ENCODE results near the gene HEXA.
"Not testable (repeated sequence)": the region's sequence is repeated elsewhere in the genome, so short reads cannot be mapped to it uniquely, and the experiment has no call there.

Gene HEXA

GRCh38 chr15:72375846-72376581 lies at the start of gene HEXA:
TSS of gene HEXA (minus strand) at chr15:72376014. CDS start at chr15:72375972, 42 bp downstream.
- TF ChIP-seq EZH2 (IDR thresholded peaks at IDR 0.05) (no peak), POLR2AphosphoS5 (IDR thresholded peaks at IDR 0.05; ENCODE audit: borderline replicate concordance, low read depth, low read length) (peak; percentile 90)
- no peak within 1 kb of the TSS; the same call in 1 of the 2 replicates for H3K27ac ChIP-seq
- no peaks in the 10 kb centered on the region for H3K9me3 ChIP-seq (ENCODE audit: low read depth, low read length)
- DNase-seq (ENCODE audit: low read depth, low spot score) = peak; percentile 73
- H3K4me3 ChIP-seq = peak within 1 kb of the TSS; percentile 96
- peak within 1 kb of the TSS; percentile 95 for H3K9ac ChIP-seq (ENCODE audit: insufficient read length)
- no peaks in the 10 kb centered on the region for H3K36me3 ChIP-seq (ENCODE audit: insufficient read depth, low read length)

DNA sequence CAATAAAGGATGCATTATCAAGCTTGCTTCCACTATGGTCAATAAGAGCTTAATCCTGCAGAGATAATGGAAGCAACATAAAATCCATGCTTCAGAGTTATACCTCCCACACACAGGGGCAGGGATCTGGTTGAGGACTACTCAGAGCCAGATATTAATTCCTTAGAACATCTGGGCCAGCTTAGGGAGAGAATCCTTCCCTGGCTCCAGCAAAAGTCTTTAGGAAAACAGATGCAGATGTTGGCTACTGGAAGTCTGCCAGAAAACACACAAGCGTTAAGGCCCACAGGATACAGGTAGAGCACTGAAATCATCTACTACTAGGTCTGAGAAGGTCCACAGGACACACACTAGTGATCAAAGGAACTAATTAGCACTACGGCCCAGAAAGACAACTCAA lies 47.4 kb upstream of the HEXA start:
- no peak overlapping the region for H3K9ac ChIP-seq (ENCODE audit: insufficient read length)
- no peaks in the 10 kb centered on the region for H3K36me3 ChIP-seq (ENCODE audit: insufficient read depth, low read length)
- H3K27ac ChIP-seq = no peak overlapping the region
- TF ChIP-seq POLR2AphosphoS5 (IDR thresholded peaks at IDR 0.05; ENCODE audit: borderline replicate concordance, low read depth, low read length) (no peak), EZH2 (IDR thresholded peaks at IDR 0.05) (no peak), FOXP2 (optimal IDR thresholded peaks at IDR 0.05; ENCODE audit: control extremely low read depth, extremely low read length, insufficient read depth) (no peak)
- H3K9me3 ChIP-seq (ENCODE audit: low read depth, low read length) = no peaks in the 10 kb centered on the region
- DNase-seq (ENCODE audit: low read depth, low spot score) = no peak
- no peak overlapping the region for H3K4me3 ChIP-seq

DNA sequence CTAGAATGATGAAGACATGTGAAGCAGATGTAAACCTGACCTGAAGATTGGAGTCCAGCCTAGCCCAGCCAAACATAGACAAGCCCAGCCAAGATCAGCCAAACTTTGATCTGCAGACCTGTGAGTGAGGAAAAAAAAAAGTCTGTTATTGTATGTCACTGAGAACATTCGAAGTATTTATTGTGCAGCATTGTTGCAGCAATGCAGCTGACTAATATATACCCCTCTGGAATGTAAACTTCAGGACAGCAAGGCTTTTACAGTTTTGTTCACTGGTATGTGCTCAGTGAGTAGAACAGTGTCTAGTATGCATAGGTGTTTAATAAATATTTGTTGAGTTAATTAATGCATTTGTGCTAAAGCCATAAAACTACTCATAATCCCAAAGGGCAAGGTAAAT lies 45.7 kb upstream of the HEXA start:
- no peaks in the 10 kb centered on the region for H3K36me3 ChIP-seq (ENCODE audit: insufficient read depth, low read length)
- H3K27ac ChIP-seq = no peak overlapping the region
- no peak for DNase-seq (ENCODE audit: low read depth, low spot score)
- H3K4me3 ChIP-seq = no peak overlapping the region
- H3K9ac ChIP-seq (ENCODE audit: insufficient read length) = no peak overlapping the region
- H3K9me3 ChIP-seq (ENCODE audit: low read depth, low read length) = no peaks in the 10 kb centered on the region
- TF ChIP-seq POLR2AphosphoS5 (IDR thresholded peaks at IDR 0.05; ENCODE audit: borderline replicate concordance, low read depth, low read length) = no peak
- TF ChIP-seq FOXP2 (optimal IDR thresholded peaks at IDR 0.05; ENCODE audit: control extremely low read depth, extremely low read length, insufficient read depth) = no peak
- TF ChIP-seq EZH2 (IDR thresholded peaks at IDR 0.05) = no peak

DNA sequence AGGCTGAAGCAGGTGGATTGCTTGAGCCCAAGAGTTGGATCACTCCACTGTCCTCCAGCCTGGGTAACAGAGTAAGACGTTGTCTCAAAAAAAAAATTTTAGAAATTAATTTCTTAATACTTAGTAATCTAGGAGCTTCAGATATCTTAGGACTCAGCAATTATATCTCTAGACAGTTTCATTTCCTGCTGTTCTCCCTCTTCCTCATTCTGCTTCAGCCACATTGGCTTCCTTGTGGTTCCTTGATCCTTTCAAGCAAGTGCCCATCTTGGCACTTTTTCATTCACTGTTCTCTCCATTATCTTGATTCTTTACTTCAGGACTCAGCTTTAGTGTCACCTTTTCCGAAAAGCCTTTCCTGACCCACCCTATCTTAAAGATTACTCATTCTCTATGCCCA lies 44.8 kb upstream of the HEXA start:
- no peak for DNase-seq (ENCODE audit: low read depth, low spot score)
- H3K9ac ChIP-seq (ENCODE audit: insufficient read length) = no peak overlapping the region
- no peak overlapping the region for H3K27ac ChIP-seq
- no peaks in the 10 kb centered on the region for H3K36me3 ChIP-seq (ENCODE audit: insufficient read depth, low read length)
- H3K9me3 ChIP-seq (ENCODE audit: low read depth, low read length) = no peaks in the 10 kb centered on the region
- no peak overlapping the region for H3K4me3 ChIP-seq
- TF ChIP-seq POLR2AphosphoS5 (IDR thresholded peaks at IDR 0.05; ENCODE audit: borderline replicate concordance, low read depth, low read length) (no peak), FOXP2 (optimal IDR thresholded peaks at IDR 0.05; ENCODE audit: control extremely low read depth, extremely low read length, insufficient read depth) (no peak), EZH2 (IDR thresholded peaks at IDR 0.05) (no peak)

DNA sequence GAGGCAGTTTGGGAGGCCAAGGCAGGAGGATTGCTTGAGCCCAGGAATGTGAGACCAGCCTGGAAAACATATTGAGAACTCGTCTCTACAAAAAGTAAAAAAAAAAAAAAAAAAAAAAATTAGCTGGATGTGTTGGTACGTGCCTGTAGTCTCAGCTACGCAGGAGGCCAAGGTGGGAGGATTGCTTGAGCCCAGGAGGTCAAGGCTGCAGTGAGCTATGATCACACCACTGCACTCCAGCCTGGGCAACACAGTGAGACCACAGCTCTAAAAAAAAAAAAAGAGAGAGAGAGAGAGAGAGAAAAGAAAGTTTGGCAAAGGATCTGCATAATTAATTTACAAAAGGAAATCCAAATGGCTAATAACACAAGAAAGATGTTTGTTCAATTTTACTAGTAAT lies 44.0 kb upstream of the HEXA start:
- H3K4me3 ChIP-seq; H3K9me3 ChIP-seq (ENCODE audit: low read depth, low read length); H3K9ac ChIP-seq (ENCODE audit: insufficient read length); H3K36me3 ChIP-seq (ENCODE audit: insufficient read depth, low read length); H3K27ac ChIP-seq; DNase-seq (ENCODE audit: low read depth, low spot score): not testable (repeated sequence)

GRCh38 chr15:72415304-72415703 lies 39.5 kb upstream of the HEXA start:
- H3K9ac ChIP-seq (ENCODE audit: insufficient read length) = no peak overlapping the region
- H3K4me3 ChIP-seq = no peak overlapping the region
- H3K36me3 ChIP-seq (ENCODE audit: insufficient read depth, low read length) = no peaks in the 10 kb centered on the region
- TF ChIP-seq FOXP2 (optimal IDR thresholded peaks at IDR 0.05; ENCODE audit: control extremely low read depth, extremely low read length, insufficient read depth) (no peak), POLR2AphosphoS5 (IDR thresholded peaks at IDR 0.05; ENCODE audit: borderline replicate concordance, low read depth, low read length) (no peak), EZH2 (IDR thresholded peaks at IDR 0.05) (no peak)
- no peak for DNase-seq (ENCODE audit: low read depth, low spot score)
- no peaks in the 10 kb centered on the region for H3K9me3 ChIP-seq (ENCODE audit: low read depth, low read length)
- H3K27ac ChIP-seq = no peak overlapping the region

- not testable (repeated sequence) for H3K27ac ChIP-seq; DNase-seq (ENCODE audit: low read depth, low spot score); H3K9me3 ChIP-seq (ENCODE audit: low read depth, low read length); H3K4me3 ChIP-seq; H3K9ac ChIP-seq (ENCODE audit: insufficient read length); H3K36me3 ChIP-seq (ENCODE audit: insufficient read depth, low read length)
These were observed 37.5 kb upstream of the HEXA start for GRCh38 chr15:72413337-72413736.

DNA sequence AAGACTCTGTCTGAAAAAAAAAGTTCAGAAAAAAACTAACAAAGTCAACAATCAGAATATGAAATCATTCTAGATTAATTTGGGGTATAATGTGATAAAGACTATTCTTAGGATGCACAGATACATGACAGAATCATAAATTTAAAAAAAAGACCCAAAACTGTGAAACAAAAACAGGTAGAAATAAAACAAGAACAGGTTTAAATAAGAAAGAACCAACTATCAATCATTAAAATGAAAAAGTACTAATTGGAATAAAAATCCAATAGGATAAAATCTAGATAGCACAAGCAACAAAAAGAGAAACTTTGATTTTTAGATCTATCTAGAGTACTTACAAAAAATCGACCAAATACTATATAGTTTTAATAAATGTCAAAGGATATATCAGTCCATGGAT lies 35.7 kb upstream of the HEXA start:
- TF ChIP-seq FOXP2 (optimal IDR thresholded peaks at IDR 0.05; ENCODE audit: control extremely low read depth, extremely low read length, insufficient read depth) (no peak), EZH2 (IDR thresholded peaks at IDR 0.05) (no peak), POLR2AphosphoS5 (IDR thresholded peaks at IDR 0.05; ENCODE audit: borderline replicate concordance, low read depth, low read length) (no peak)

GRCh38 chr15:72411111-72411510 lies 35.3 kb upstream of the HEXA start:
- H3K36me3 ChIP-seq (ENCODE audit: insufficient read depth, low read length) = no peaks in the 10 kb centered on the region
- H3K4me3 ChIP-seq = no peak overlapping the region
- no peaks in the 10 kb centered on the region for H3K9me3 ChIP-seq (ENCODE audit: low read depth, low read length)
- H3K9ac ChIP-seq (ENCODE audit: insufficient read length) = no peak overlapping the region
- no peak overlapping the region for H3K27ac ChIP-seq
- TF ChIP-seq POLR2AphosphoS5 (IDR thresholded peaks at IDR 0.05; ENCODE audit: borderline replicate concordance, low read depth, low read length) (no peak), FOXP2 (optimal IDR thresholded peaks at IDR 0.05; ENCODE audit: control extremely low read depth, extremely low read length, insufficient read depth) (no peak), EZH2 (IDR thresholded peaks at IDR 0.05) (no peak)
- DNase-seq (ENCODE audit: low read depth, low spot score) = no peak

More for the DNA sequence above, 35.7 kb upstream of the HEXA start:
- DNase-seq (ENCODE audit: low read depth, low spot score) = no peak
- Histone ChIP-seq H3K27ac (no peak overlapping the region), H3K4me3 (no peak overlapping the region), H3K36me3 (ENCODE audit: insufficient read depth, low read length) (no peaks in the 10 kb centered on the region), H3K9me3 (ENCODE audit: low read depth, low read length) (no peaks in the 10 kb centered on the region), H3K9ac (ENCODE audit: insufficient read length) (no peak overlapping the region)

Measured in SK-N-MC (cell line).